HL-60 (cell line): ENCODE results near the gene E2F8.

Experiments used
- POLR2AphosphoS5 ChIP-seq: IDR thresholded peaks from 2 replicates; pipeline ENCODE4 v1.6.1; 2012; ENCODE audit warnings: low read depth
- REST ChIP-seq: IDR thresholded peaks from 2 replicates; pipeline ENCODE4 v1.6.1; 2012; ENCODE audit warnings: low read depth; ENCODE audit not compliant: insufficient replicate concordance
- TF ChIP-seq, protein P1 (sequence below): IDR thresholded peaks from one replicate; pipeline ENCODE4 v1.5.1; 2011; ENCODE audit warnings: low read length, control low read depth, inconsistent platforms; ENCODE audit not compliant: insufficient read depth

GRCh38 chr11:19216021-19216420 is 24.7 kb downstream of the E2F8 start:
- TF ChIP-seq, protein P1, sequence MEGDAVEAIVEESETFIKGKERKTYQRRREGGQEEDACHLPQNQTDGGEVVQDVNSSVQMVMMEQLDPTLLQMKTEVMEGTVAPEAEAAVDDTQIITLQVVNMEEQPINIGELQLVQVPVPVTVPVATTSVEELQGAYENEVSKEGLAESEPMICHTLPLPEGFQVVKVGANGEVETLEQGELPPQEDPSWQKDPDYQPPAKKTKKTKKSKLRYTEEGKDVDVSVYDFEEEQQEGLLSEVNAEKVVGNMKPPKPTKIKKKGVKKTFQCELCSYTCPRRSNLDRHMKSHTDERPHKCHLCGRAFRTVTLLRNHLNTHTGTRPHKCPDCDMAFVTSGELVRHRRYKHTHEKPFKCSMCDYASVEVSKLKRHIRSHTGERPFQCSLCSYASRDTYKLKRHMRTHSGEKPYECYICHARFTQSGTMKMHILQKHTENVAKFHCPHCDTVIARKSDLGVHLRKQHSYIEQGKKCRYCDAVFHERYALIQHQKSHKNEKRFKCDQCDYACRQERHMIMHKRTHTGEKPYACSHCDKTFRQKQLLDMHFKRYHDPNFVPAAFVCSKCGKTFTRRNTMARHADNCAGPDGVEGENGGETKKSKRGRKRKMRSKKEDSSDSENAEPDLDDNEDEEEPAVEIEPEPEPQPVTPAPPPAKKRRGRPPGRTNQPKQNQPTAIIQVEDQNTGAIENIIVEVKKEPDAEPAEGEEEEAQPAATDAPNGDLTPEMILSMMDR, result no peak
- TF ChIP-seq POLR2AphosphoS5 (no peak), REST (no peak)
